ENCODE measurements around the gene TRIM69.
"Not testable (repeated sequence)": the region's sequence is repeated elsewhere in the genome, so short reads cannot be mapped to it uniquely, and the experiment has no call there.

The TRIM69 gene

GRCh38 chr15:44697014-44697413, 39.3 kb upstream of the TRIM69 start:
- in situ Hi-C loops (cut with HindIII; ENCODE audit: low pct_ligation_motif_present, low sequenced_read_pairs): no loop called here
- TF ChIP-seq, protein P1, sequence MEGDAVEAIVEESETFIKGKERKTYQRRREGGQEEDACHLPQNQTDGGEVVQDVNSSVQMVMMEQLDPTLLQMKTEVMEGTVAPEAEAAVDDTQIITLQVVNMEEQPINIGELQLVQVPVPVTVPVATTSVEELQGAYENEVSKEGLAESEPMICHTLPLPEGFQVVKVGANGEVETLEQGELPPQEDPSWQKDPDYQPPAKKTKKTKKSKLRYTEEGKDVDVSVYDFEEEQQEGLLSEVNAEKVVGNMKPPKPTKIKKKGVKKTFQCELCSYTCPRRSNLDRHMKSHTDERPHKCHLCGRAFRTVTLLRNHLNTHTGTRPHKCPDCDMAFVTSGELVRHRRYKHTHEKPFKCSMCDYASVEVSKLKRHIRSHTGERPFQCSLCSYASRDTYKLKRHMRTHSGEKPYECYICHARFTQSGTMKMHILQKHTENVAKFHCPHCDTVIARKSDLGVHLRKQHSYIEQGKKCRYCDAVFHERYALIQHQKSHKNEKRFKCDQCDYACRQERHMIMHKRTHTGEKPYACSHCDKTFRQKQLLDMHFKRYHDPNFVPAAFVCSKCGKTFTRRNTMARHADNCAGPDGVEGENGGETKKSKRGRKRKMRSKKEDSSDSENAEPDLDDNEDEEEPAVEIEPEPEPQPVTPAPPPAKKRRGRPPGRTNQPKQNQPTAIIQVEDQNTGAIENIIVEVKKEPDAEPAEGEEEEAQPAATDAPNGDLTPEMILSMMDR (IDR thresholded peaks at IDR 0.05; ENCODE audit: low read depth, low read length, missing control alignments): no peak
- peaks cover 3% of the 10 kb centered on the region for H3K27me3 ChIP-seq (replicated peaks)
- no peaks in the 10 kb centered on the region for H3K36me3 ChIP-seq (replicated peaks)
- no peak overlapping the region for H3K27ac ChIP-seq
- no peak overlapping the region for H3K4me3 ChIP-seq (ENCODE audit: low read depth, low read length)
- DNase-seq: no peak

DNA sequence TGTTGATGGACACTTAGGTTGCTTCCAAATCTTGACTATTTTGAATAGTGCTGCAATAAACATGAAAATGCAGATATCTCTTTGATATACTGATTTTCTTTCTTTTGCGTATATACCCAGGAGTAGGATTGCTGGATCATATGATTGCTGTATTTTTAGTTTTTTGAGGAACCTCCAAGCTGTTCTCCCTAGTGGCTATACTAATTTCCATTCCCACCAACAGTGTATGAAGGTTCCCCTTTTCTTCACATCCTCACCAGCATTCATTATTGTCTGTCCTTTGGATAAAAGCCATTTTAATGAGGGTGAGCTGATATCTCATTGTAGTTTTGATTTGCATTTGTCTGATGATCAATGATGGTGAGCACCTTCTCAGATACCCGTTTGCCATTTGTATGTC, 37.7 kb upstream of the TRIM69 start:
- TF ChIP-seq, protein P1 (IDR thresholded peaks at IDR 0.05; ENCODE audit: low read depth, low read length, missing control alignments): no peak
- in situ Hi-C loops (cut with HindIII; ENCODE audit: low pct_ligation_motif_present, low sequenced_read_pairs): no loop called here
- H3K27me3 ChIP-seq (replicated peaks): peaks cover 3% of the 10 kb centered on the region
- no peaks in the 10 kb centered on the region for H3K36me3 ChIP-seq (replicated peaks)
- no peak overlapping the region for H3K4me3 ChIP-seq (ENCODE audit: low read depth, low read length)
- H3K27ac ChIP-seq: no peak overlapping the region
- DNase-seq: no peak

DNA sequence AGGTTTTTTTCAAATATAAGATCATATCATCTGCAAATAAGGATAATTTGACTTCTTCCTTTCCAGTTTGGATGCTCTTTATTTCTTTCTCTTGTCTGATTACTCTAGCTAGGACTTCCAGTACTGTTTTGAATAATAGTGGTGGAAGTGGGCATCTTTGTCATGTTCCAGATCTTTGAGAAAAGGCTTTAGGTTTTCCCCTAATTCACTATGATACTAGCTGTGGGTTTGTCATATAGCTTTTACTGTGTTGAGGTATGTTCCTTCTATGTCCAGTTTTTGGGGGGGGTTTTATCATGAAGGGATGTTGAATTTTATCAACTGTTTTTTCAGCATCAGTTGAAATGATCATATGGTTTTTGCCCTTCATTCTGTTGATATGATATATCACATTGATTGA, 35.7 kb upstream of the TRIM69 start:
- in situ Hi-C loops (cut with HindIII; ENCODE audit: low pct_ligation_motif_present, low sequenced_read_pairs); H3K36me3 ChIP-seq (replicated peaks); H3K27ac ChIP-seq: not testable (repeated sequence)

DNA sequence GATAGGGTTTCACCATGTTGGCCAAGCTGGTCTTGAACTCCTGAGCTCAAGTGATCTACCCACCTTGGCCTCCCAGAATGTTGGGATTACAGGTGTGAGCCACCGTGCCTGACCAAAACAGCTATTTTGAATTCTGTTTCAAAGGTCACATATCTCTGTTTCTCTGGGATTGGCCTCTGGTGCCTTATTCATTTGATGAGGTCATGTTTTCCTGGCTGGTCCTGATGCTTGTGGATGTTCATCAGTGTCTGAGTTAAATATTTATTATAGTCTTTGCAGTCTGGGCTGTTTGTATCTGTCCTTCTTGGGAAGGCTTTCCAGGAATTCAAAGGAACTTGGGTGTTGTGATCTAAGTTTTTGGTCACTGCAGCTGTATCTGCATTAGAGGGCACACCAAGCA, 30.3 kb upstream of the TRIM69 start:
- Histone ChIP-seq H3K36me3 (replicated peaks) (no peaks in the 10 kb centered on the region), H3K27me3 (replicated peaks) (no peaks in the 10 kb centered on the region), H3K4me3 (ENCODE audit: low read depth, low read length) (no peak overlapping the region), H3K27ac (no peak overlapping the region)
- in situ Hi-C loops (cut with HindIII; ENCODE audit: low pct_ligation_motif_present, low sequenced_read_pairs): no loop called here
- DNase-seq: no peak
- TF ChIP-seq, protein P1 (IDR thresholded peaks at IDR 0.05; ENCODE audit: low read depth, low read length, missing control alignments): no peak

More for the DNA sequence above, 35.7 kb upstream of the TRIM69 start:
- not testable (repeated sequence) for H3K27me3 ChIP-seq (replicated peaks); H3K4me3 ChIP-seq (ENCODE audit: low read depth, low read length); DNase-seq

DNA sequence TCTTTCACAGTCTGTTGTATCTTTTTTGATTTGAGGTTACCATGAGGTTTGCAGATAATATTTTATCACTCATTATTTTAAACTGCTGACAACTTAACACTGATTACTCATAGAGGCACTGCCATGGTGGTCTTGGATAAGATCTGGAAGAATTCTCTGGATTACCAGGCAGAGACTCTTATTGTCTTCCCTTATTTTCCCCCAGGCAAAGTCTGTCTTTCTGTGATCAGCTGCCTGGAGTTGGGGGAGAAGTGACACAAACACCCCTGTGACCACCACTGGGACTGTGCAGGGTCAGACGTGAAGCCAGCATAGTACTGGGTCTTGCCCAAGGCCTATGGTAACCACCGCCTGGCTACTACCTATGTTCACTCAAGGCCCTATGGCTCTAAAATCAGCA, 29.9 kb upstream of the TRIM69 start:
- Histone ChIP-seq H3K27me3 (replicated peaks) (no peaks in the 10 kb centered on the region), H3K36me3 (replicated peaks) (no peaks in the 10 kb centered on the region), H3K27ac (no peak overlapping the region), H3K4me3 (ENCODE audit: low read depth, low read length) (no peak overlapping the region)
- in situ Hi-C loops (cut with HindIII; ENCODE audit: low pct_ligation_motif_present, low sequenced_read_pairs): no loop called here
- TF ChIP-seq, protein P1 (IDR thresholded peaks at IDR 0.05; ENCODE audit: low read depth, low read length, missing control alignments): no peak
- no peak for DNase-seq

- Histone ChIP-seq H3K27me3 (replicated peaks) (no peaks in the 10 kb centered on the region), H3K36me3 (replicated peaks) (peaks cover 3% of the 10 kb centered on the region), H3K4me3 (ENCODE audit: low read depth, low read length) (no peak overlapping the region), H3K27ac (no peak overlapping the region)
- no peak for DNase-seq
- in situ Hi-C loops (cut with HindIII; ENCODE audit: low pct_ligation_motif_present, low sequenced_read_pairs): no loop called here
- TF ChIP-seq, protein P1 (IDR thresholded peaks at IDR 0.05; ENCODE audit: low read depth, low read length, missing control alignments): no peak
These were observed 29.2 kb upstream of the TRIM69 start for GRCh38 chr15:44706946-44707636.
